GM19467 (cell line): ENCODE measurements around the gene MPND.
"Not testable (repeated sequence)": the region's sequence is repeated elsewhere in the genome, so short reads cannot be mapped to it uniquely, and the experiment has no call there.

Experiments used
- ATAC-seq: cut with Tn5 transposase; IDR thresholded peaks from one replicate; pipeline ENCODE4 v1.9.1; 2021; ENCODE audit warnings: mild to moderate bottlenecking, moderate library complexity; ENCODE audit not compliant: unreplicated experiment

Gene MPND

GRCh38 chr19:4345342-4346019 lies 2.1 kb downstream of the MPND start:
- ATAC-seq: no peak

DNA sequence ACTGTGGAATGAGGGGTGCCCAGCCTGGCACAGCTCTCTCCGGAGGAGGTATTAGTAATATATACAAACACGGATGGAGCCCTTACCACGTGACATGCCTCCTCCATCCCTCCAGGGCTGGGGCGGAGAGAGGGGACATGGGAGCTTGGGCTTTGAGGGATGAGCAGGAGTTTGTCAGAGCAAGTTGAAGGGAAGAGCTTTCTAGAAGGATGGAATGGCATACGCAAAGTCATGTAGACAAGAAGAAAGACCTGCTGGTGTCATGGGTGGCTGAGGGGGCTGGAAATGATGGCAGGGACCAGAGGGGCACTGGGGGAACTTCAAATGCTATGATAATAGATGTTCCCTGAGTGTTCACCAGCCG lies 2.6 kb downstream of the MPND start:
- ATAC-seq: no peak

DNA sequence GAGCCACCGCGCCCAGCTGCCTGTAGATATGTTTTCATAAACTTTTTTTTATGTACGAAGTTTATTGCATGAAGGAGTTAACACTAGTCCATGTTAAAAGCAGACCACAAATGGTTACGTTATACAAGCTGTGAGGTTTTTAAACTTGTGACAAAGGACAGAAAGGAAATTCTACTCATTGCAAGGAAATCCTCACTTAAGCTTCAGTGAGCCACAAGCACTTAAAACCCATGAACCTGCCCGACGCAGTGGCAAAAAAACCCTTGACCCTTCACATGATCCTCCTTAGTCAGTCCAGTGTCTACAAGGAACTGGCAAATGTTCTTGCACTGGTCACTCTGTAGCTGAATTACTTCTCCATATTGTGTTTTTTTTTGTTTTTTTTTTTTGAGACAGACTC lies 4.2 kb downstream of the MPND start:
- no peak for ATAC-seq

- not testable (repeated sequence) for ATAC-seq
These were observed 5.9 kb downstream of the MPND start for GRCh38 chr19:4349225-4349624.

DNA sequence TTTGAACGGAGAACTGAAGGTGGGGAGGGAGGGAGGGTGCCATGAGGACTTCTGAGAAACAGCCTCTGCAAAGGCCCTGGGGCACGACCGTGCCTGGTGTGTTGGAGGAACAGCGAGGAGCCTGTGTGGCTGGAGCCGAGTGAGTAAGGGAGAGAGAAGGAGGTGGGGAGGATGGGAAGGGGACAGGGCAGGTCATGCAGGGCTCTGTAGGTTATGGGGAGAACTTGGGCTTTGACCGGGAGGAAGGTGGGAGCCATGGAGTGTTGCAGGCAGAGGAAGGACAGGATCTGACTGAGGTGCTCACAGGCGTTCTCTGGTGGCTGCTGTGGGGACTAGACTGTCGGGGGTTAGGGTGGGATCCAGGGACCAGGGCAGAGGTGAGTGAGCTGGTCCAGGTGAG lies 6.7 kb downstream of the MPND start:
- ATAC-seq: no peak

GRCh38 chr19:4350726-4351125 lies 7.4 kb downstream of the MPND start:
- ATAC-seq: no peak

DNA sequence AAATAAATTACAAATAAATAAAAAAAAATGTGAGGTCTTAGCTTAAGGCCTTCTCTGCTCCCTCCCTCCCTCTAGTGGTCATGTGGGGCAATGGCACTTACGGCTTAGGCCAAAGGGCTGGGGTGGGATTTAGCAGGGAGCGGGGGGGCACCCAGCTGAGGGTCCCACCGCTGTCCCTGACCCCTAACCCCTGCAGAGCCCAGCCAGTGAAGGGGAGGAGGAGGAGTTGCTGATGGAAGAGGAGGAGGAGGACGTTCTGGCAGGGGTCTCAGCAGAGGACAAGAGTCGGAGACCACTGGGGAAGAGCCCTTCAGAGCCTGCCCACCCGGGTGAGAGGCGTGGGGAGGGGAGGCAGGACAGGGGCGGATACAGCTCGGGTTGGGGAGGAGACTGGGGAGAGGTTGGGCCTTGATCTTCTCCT lies 9.3 kb downstream of the MPND start:
- ATAC-seq: no peak

DNA sequence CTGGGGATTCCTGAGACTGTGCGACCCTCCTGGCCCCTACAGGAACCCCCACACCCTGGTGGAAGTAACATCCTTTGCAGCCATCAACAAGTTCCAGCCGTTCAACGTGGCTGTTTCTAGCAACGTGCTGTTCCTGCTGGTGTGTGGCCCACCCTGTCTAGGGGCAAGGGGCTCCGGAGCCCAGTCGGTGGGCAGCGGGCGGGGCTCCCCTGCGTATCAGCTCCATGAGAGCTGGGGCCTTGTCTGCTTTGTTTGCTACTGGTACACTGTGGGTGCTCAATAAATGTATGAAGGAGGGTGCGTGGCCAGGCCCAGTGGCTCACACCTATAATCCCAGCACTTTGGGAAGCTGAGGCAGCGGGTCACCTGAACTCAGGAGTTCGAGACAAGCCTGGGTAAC lies 10.9 kb downstream of the MPND start:
- ATAC-seq: no peak

GRCh38 chr19:4354897-4355296 lies 11.5 kb downstream of the MPND start:
- no peak for ATAC-seq

DNA sequence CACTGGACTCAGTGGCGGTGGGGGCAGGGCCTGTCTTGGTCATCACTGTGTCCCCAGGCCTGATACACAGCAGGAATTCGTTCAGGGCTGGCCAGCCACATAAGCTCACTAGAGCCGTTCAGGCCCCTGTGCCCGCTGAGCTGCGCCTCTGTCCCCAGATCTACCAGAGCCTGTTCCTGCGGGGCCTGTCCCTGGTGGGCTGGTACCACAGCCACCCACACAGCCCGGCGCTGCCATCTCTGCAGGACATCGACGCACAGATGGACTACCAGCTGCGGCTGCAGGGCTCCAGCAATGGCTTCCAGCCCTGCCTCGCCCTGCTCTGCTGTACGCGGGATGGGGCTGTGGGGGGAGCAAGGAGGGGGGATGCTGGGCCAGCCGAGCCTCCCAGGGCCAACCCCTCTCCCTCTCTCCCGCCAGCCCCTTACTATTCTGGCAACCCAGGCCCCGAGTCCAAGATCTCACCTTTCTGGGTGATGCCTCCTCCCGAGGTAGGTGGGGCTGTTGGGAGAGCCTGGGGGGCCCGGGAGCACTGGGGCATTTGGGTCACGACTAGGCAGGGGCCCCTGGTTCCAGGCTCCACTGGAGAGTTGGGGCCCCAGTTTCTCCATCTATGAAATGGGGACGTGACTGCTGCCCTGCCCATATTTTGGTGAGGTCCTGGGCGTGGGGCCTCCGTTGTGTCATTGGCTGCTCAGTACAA lies 13.9 kb downstream of the MPND start:
- no peak for ATAC-seq

GRCh38 chr19:4357921-4358326 lies 14.6 kb downstream of the MPND start:
- no peak for ATAC-seq

- ATAC-seq: no peak
These were observed 15.6 kb downstream of the MPND start for GRCh38 chr19:4358709-4359626.

DNA sequence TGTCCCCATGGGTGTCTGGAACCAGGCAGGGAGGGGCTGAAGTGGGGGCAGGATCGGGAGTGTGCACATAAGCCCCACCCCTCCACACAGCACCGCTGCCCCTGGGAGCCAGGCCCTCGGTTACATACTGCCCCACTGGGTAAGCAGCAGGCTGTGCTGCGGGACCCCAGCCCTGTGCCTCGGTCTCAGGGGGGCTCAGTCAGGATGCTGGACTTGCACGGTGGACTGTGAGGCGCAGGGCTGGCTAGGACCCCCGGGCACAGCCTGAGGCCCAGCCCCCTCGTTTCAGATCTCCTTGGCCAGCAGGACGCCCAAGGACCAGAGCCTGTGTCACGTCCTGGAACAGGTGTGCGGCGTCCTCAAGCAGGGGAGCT lies 16.3 kb downstream of the MPND start:
- no peak for ATAC-seq

GRCh38 chr19:4360081-4360569 lies 16.8 kb downstream of the MPND start:
- no peak for ATAC-seq

DNA sequence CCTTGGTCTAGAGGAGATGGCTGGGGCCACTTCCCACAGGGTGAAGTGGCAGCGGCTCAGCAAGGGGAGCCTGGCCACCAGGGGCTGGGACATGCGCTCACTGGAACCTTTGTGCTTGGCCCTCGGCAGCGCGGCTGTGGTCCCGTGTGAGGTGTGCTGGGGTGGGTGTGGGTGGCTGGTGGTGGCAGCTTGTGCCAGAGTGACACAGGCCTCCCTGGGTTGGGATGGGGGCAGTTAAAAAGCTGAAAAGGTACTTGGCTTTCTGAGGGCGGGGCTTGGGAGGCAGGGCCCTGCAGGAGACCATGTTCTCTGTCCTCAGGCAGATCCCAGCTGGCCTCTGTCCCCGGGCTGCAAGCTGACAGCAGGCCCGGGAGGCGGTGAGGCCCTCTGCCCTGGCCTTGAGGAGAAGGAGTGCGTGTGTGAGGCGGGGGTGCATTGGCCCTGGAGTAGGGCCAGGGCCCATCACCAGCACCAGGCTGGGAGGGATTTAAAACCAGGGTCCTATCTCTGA lies 17.3 kb downstream of the MPND start:
- no peak for ATAC-seq

GRCh38 chr19:4361152-4362046 lies 18.0 kb downstream of the MPND start:
- no peak for ATAC-seq

- ATAC-seq: no peak
These were observed 18.9 kb downstream of the MPND start for GRCh38 chr19:4362101-4362828.

GRCh38 chr19:4362831-4363545 lies 19.6 kb downstream of the MPND start:
- ATAC-seq: no peak
